Measurements from ENCODE around the gene CLTA.

Gene CLTA

GRCh38 chr9:36151316-36152210, 39.2 kb upstream of the CLTA start:
- no peak overlapping the region for H3K27ac ChIP-seq
- no peaks in the 10 kb centered on the region for H3K79me2 ChIP-seq
- no peaks in the 10 kb centered on the region for H3K36me3 ChIP-seq (ENCODE audit: control insufficient read depth, insufficient read depth, low read length)
- TF ChIP-seq CTCF (IDR thresholded peaks at IDR 0.05): no peak
- H3K4me2 ChIP-seq (ENCODE audit: low read length): no peak overlapping the region
- no peaks in the 10 kb centered on the region for H3K9me3 ChIP-seq (ENCODE audit: control insufficient read depth, low read length)
- no peak overlapping the region for H3K4me3 ChIP-seq (ENCODE audit: low read depth, low read length)
- H2AFZ ChIP-seq: no peak overlapping the region
- no peaks in the 10 kb centered on the region for H3K4me1 ChIP-seq
- H3K27me3 ChIP-seq (ENCODE audit: control insufficient read depth, insufficient read depth, low read length): no peaks in the 10 kb centered on the region
- H3K9ac ChIP-seq: no peak overlapping the region

- no peak overlapping the region for H3K9ac ChIP-seq
- H2AFZ ChIP-seq: no peak overlapping the region
- no peaks in the 10 kb centered on the region for H3K4me1 ChIP-seq
- H3K79me2 ChIP-seq: no peaks in the 10 kb centered on the region
- no peak overlapping the region for H3K27ac ChIP-seq
- TF ChIP-seq CTCF (IDR thresholded peaks at IDR 0.05): no peak
- H3K36me3 ChIP-seq (ENCODE audit: control insufficient read depth, insufficient read depth, low read length): no peaks in the 10 kb centered on the region
- no peak overlapping the region for H3K4me2 ChIP-seq (ENCODE audit: low read length)
- H3K27me3 ChIP-seq (ENCODE audit: control insufficient read depth, insufficient read depth, low read length): no peaks in the 10 kb centered on the region
- no peaks in the 10 kb centered on the region for H3K9me3 ChIP-seq (ENCODE audit: control insufficient read depth, low read length)
- H3K4me3 ChIP-seq (ENCODE audit: low read depth, low read length): no peak overlapping the region
These were observed 37.8 kb upstream of the CLTA start for GRCh38 chr9:36152741-36153438.

GRCh38 chr9:36153746-36154145, 37.0 kb upstream of the CLTA start:
- H2AFZ ChIP-seq: no peak overlapping the region
- no peak for TF ChIP-seq CTCF (IDR thresholded peaks at IDR 0.05)
- no peaks in the 10 kb centered on the region for H3K9me3 ChIP-seq (ENCODE audit: control insufficient read depth, low read length)
- no peaks in the 10 kb centered on the region for H3K4me1 ChIP-seq
- H3K36me3 ChIP-seq (ENCODE audit: control insufficient read depth, insufficient read depth, low read length): no peaks in the 10 kb centered on the region
- H3K9ac ChIP-seq: no peak overlapping the region
- no peak overlapping the region for H3K4me2 ChIP-seq (ENCODE audit: low read length)
- H3K27ac ChIP-seq: no peak overlapping the region
- H3K4me3 ChIP-seq (ENCODE audit: low read depth, low read length): no peak overlapping the region
- H3K79me2 ChIP-seq: no peaks in the 10 kb centered on the region
- no peaks in the 10 kb centered on the region for H3K27me3 ChIP-seq (ENCODE audit: control insufficient read depth, insufficient read depth, low read length)

GRCh38 chr9:36154331-36154952, 36.3 kb upstream of the CLTA start:
- Histone ChIP-seq H3K4me1 (no peaks in the 10 kb centered on the region), H3K9ac (no peak overlapping the region), H3K27me3 (ENCODE audit: control insufficient read depth, insufficient read depth, low read length) (no peaks in the 10 kb centered on the region), H3K9me3 (ENCODE audit: control insufficient read depth, low read length) (no peaks in the 10 kb centered on the region), H3K27ac (peak overlapping the region; percentile 39), H3K79me2 (no peaks in the 10 kb centered on the region), H3K4me2 (ENCODE audit: low read length) (no peak overlapping the region), H3K36me3 (ENCODE audit: control insufficient read depth, insufficient read depth, low read length) (no peaks in the 10 kb centered on the region), H3K4me3 (ENCODE audit: low read depth, low read length) (no peak overlapping the region), H2AFZ (no peak overlapping the region)
- TF ChIP-seq CTCF (IDR thresholded peaks at IDR 0.05): no peak

Data from parathyroid adenoma (tissue), 2 donors.